Suprapubic skin (tissue), 4 donors: ENCODE data around the gene NSUN4. TPM values are rescaled to one million over a fixed set of nuclear protein-coding genes. Genes with fewer than 3 reads are reported as not detected.

Experiments used
- DNase-seq, 2 donors: peaks; one replicate each; pipeline ENCODE4 v3.0.0-alpha.2; 2019; ENCODE audit warnings: low spot score in 2 of 2
- H3K27ac ChIP-seq: fragments of 200-600 bp; sonication (generic); one replicate; pipeline ENCODE4 v1.5.1; 2019
- H3K27me3 ChIP-seq: fragments of 200-600 bp; sonication (generic); one replicate; pipeline ENCODE4 v1.5.1; 2019
- H3K36me3 ChIP-seq: fragments of 200-600 bp; sonication (generic); one replicate; pipeline ENCODE4 v1.5.1; 2019
- H3K4me1 ChIP-seq: fragments of 200-600 bp; sonication (generic); one replicate; pipeline ENCODE4 v1.5.1; 2019
- H3K4me3 ChIP-seq: fragments of 200-600 bp; sonication (generic); one replicate; pipeline ENCODE4 v1.5.1; 2019; ENCODE audit warnings: mild to moderate bottlenecking
- H3K9me3 ChIP-seq: fragments of 200-600 bp; sonication (generic); one replicate; pipeline ENCODE4 v1.5.1; 2019
- EP300 ChIP-seq: sonication (generic); formaldehyde crosslinking; IDR thresholded peaks from one replicate; pipeline ENCODE4 v1.6.1; 2017; ENCODE audit warnings: antibody characterized with exemption
- POLR2A ChIP-seq, 2 donors: fragments of 450-650 bp; IDR thresholded peaks; one replicate each; pipeline ENCODE4 v1.6.1; 2017; ENCODE audit warnings: antibody characterized with exemption in 2 of 2, mild to moderate bottlenecking in 2 of 2, moderate library complexity in 2 of 2
- POLR2AphosphoS5 ChIP-seq, 3 donors: sonication (generic); formaldehyde crosslinking; IDR thresholded peaks; one replicate each; pipeline ENCODE4 v1.6.1; 2017; ENCODE audit warnings: antibody characterized with exemption in 3 of 3
- WGBS: methylation state at CpG from one replicate; pipeline ENCODE4 v1.1.5; 2018; 5-methylcytosine and 5-hydroxymethylcytosine counted together
- total RNA-seq, 4 donors: library from RNA; depleted of rRNA; stranded (reverse); fragments of >200 nt; gene quantifications; one replicate each; pipeline ENCODE4 v1.1.0, GENCODE V29; 2016
- TF ChIP-seq, protein P1 (sequence below), 2 donors: fragments of 200-600 bp in 1 of 2; fragments of 450-650 bp in 1 of 2; sonication (generic) in 1 of 2; IDR thresholded peaks; one replicate each; pipeline ENCODE4 v1.5.1; 2016 to 2019; ENCODE audit warnings: antibody characterized with exemption in 2 of 2, mild to moderate bottlenecking in 1 of 2, moderate library complexity in 1 of 2

NSUN4 gene
- total RNA-seq, 4 donors from 2014 or later: 21.3 to 27.5 (median 24.3) TPM

DNA sequence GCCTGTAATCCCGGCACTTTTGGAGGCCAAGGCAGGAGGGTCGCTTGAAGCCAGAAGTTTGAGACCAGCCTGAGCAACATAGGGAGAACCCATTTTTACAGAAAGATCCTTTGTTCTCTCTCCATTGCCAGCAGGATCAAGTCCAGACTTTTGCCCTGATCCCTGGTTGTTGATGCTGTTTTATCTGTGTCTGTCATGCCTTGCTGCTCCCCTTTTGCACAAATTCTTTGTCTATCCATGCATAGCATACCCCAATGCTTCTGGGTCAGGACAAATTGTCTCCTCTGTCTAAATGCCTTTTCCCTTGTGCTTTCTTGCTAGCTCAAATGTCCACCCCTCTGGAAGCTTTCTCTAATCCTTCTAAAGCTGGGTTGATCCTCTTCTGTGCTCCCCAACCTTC lies 28.2 kb downstream of the NSUN4 start:
- DNase-seq: no peak
- H3K4me1 ChIP-seq: no peaks in the 10 kb centered on the region
- TF ChIP-seq EP300: no peak
- TF ChIP-seq POLR2AphosphoS5 (IDR thresholded peaks at IDR 0.05): no peak
- TF ChIP-seq, protein P1, sequence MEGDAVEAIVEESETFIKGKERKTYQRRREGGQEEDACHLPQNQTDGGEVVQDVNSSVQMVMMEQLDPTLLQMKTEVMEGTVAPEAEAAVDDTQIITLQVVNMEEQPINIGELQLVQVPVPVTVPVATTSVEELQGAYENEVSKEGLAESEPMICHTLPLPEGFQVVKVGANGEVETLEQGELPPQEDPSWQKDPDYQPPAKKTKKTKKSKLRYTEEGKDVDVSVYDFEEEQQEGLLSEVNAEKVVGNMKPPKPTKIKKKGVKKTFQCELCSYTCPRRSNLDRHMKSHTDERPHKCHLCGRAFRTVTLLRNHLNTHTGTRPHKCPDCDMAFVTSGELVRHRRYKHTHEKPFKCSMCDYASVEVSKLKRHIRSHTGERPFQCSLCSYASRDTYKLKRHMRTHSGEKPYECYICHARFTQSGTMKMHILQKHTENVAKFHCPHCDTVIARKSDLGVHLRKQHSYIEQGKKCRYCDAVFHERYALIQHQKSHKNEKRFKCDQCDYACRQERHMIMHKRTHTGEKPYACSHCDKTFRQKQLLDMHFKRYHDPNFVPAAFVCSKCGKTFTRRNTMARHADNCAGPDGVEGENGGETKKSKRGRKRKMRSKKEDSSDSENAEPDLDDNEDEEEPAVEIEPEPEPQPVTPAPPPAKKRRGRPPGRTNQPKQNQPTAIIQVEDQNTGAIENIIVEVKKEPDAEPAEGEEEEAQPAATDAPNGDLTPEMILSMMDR (IDR thresholded peaks at IDR 0.05): no peak
- no peak for TF ChIP-seq POLR2A (IDR thresholded peaks at IDR 0.05)
- no peaks in the 10 kb centered on the region for H3K9me3 ChIP-seq
- 91% methylated on average over 2 of the region's 2 CpGs for WGBS
- no peaks in the 10 kb centered on the region for H3K27me3 ChIP-seq
- no peak overlapping the region for H3K27ac ChIP-seq
- H3K36me3 ChIP-seq: peaks cover 31% of the 10 kb centered on the region
- H3K4me3 ChIP-seq: no peak overlapping the region

DNA sequence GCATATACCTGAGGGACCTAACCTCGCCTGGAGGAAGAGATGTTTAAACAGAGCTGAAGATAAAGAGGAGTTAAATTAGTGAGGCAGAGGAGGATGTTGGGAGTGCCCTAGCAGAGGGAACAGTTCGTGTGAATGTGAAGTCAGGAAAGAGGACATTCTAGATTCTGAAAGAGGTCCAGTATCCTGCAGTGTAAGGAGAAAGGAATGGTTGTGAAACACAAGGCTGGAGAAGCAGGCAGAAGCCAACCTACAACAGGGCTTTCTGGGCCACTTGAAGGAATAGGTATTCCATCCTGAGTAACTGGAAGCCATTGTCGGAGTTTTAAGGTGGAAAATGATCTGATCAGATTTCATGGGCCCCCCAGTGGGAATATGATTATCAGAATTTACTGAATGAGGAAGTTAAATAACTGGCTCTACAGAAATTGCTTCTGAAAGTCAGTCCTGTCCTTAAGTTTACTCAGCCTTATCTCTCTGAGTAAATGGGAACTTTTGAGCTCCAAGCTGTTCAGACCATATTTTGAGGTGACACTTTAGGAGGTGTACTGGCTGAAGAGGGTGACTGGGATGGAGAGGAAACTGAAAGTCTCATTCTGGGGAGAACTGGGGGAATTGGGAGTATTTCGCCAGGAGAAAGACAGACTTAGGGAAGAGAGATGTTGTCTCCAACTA lies 29.1 kb downstream of the NSUN4 start:
- H3K4me1 ChIP-seq: no peaks in the 10 kb centered on the region

DNA sequence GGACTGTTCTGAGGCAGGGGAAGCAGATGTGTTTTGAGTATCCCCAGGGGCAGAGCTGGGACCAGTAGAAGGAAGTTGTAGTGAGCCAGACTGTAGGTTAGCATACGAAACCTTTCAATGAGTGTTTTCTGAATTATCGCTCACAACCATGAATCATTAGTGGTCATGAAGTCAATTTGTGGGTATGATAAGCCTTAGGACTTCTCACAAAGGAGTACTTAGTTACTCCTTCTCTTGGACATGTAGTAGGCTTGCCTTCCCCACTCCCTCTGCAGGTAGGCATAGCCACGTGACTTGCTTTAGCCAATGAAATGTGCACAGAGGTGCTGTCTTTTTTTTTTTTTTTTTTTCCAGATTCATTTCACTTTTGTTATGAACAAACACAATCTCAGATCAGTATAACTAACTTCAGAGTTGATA lies 29.6 kb downstream of the NSUN4 start:
- no peaks in the 10 kb centered on the region for H3K4me1 ChIP-seq
- no peak overlapping the region for H3K4me3 ChIP-seq
- no peak overlapping the region for H3K27ac ChIP-seq
- no peaks in the 10 kb centered on the region for H3K9me3 ChIP-seq
- WGBS: 91% methylated on average over 3 of the region's 3 CpGs
- H3K36me3 ChIP-seq: peaks cover 27% of the 10 kb centered on the region
- DNase-seq: no peak
- TF ChIP-seq, protein P1 (IDR thresholded peaks at IDR 0.05): no peak
- TF ChIP-seq POLR2AphosphoS5 (IDR thresholded peaks at IDR 0.05) (no peak), POLR2A (IDR thresholded peaks at IDR 0.05) (no peak), EP300 (no peak)
- no peaks in the 10 kb centered on the region for H3K27me3 ChIP-seq

More for the DNA sequence above, 29.1 kb downstream of the NSUN4 start:
- Histone ChIP-seq H3K27ac (no peak overlapping the region), H3K36me3 (peaks cover 31% of the 10 kb centered on the region), H3K4me3 (no peak overlapping the region), H3K27me3 (no peaks in the 10 kb centered on the region), H3K9me3 (no peaks in the 10 kb centered on the region)
- no peak for TF ChIP-seq POLR2AphosphoS5 (IDR thresholded peaks at IDR 0.05)
- TF ChIP-seq POLR2A (IDR thresholded peaks at IDR 0.05): no peak
- TF ChIP-seq, protein P1 (IDR thresholded peaks at IDR 0.05): no peak
- no peak for TF ChIP-seq EP300
- WGBS: 78% methylated on average over 4 of the region's 4 CpGs
- no peak for DNase-seq

DNA sequence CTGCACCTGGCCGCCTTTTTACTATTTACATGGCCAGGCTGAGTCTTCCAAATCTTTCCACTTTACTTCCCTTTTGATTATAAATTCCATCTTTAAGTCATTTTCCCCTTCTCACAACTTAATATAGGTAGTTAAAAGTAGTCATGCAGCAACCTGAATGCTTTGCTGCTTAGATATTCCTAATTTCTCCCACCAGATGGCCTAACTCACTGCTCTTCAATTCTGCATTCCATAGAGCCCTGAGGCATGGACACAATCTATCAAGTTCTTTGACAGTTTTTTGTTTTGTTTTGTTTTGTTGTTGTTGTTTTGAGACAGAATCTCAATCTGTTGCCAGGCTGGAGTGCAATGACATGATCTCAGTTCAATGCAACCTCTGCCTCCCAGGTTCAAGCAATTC lies 31.8 kb downstream of the NSUN4 start:
- Histone ChIP-seq H3K9me3 (no peaks in the 10 kb centered on the region), H3K4me3 (no peak overlapping the region), H3K27ac (no peak overlapping the region), H3K27me3 (no peaks in the 10 kb centered on the region), H3K4me1 (no peaks in the 10 kb centered on the region), H3K36me3 (peaks cover 17% of the 10 kb centered on the region)
- no peak for TF ChIP-seq EP300
- TF ChIP-seq, protein P1 (IDR thresholded peaks at IDR 0.05): no peak
- no peak for TF ChIP-seq POLR2A (IDR thresholded peaks at IDR 0.05)
- no peak for TF ChIP-seq POLR2AphosphoS5 (IDR thresholded peaks at IDR 0.05)
- WGBS: 100% methylated on average over 1 of the region's 1 CpG
- no peak for DNase-seq

DNA sequence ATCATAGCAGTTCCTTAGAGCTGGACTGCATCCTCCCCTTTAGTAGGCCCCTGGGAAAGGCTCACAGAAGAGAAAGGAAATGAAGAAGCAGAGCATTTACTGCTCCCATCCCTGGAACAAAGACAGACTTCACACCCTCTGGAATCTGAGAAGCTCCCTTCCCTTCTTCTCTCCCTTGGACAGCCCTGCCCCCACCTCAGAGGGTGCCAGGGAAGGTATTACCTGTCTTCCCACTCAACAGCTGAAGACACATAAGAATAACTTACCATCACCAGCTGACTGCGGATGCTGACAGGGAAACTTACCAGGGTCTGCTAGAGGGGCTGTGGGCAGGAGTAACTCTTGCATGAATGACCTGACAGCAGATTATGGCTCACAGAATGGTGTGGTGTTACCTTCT lies 39.4 kb downstream of the NSUN4 start:
- Histone ChIP-seq H3K9me3 (no peaks in the 10 kb centered on the region), H3K4me3 (no peak overlapping the region), H3K27ac (no peak overlapping the region), H3K36me3 (no peaks in the 10 kb centered on the region), H3K27me3 (no peaks in the 10 kb centered on the region), H3K4me1 (no peaks in the 10 kb centered on the region)
- TF ChIP-seq POLR2A (IDR thresholded peaks at IDR 0.05) (no peak), EP300 (no peak), POLR2AphosphoS5 (IDR thresholded peaks at IDR 0.05) (no peak)
- TF ChIP-seq, protein P1 (IDR thresholded peaks at IDR 0.05): no peak
- no CpG with 5 or more reads among the region's 1 CpG for WGBS
- no peak for DNase-seq
